ENCODE measurements around the gene PGBD5.
A peak's percentile ranks its signal among the peaks of the same experiment; 100 is the strongest.

PGBD5 gene

GRCh38 chr1:230321741-230322420, 104.3 kb downstream of the PGBD5 start:
- no peak for ATAC-seq
- DNase-seq = no peak

GRCh38 chr1:230321341-230321740, 104.8 kb downstream of the PGBD5 start:
- ATAC-seq (no peak), DNase-seq (no peak)

GRCh38 chr1:230320804-230321203, 105.3 kb downstream of the PGBD5 start:
- no peak for ATAC-seq
- DNase-seq = no peak

GRCh38 chr1:230319014-230319747, 107.0 kb downstream of the PGBD5 start:
- DNase-seq (no peak), ATAC-seq (no peak)

- ATAC-seq (peak; percentile 19), DNase-seq (no peak)
These were observed 108.0 kb downstream of the PGBD5 start for GRCh38 chr1:230317823-230318819.

GRCh38 chr1:230316864-230317745, 109.0 kb downstream of the PGBD5 start:
- ATAC-seq (no peak), DNase-seq (no peak)

- DNase-seq (no peak), ATAC-seq (no peak)
These were observed 111.0 kb downstream of the PGBD5 start for GRCh38 chr1:230315099-230315498.

GRCh38 chr1:230314142-230314470, 112.0 kb downstream of the PGBD5 start:
- no peak for ATAC-seq

GRCh38 chr1:230313453-230314141, 112.5 kb downstream of the PGBD5 start:
- ATAC-seq (no peak), DNase-seq (no peak)

More at GRCh38 chr1:230314142-230314470, 112.0 kb downstream of the PGBD5 start:
- no peak for DNase-seq

- DNase-seq (no peak), ATAC-seq (no peak)
These were observed 113.5 kb downstream of the PGBD5 start for GRCh38 chr1:230312676-230313075.

GRCh38 chr1:230310381-230311163, 115.6 kb downstream of the PGBD5 start:
- DNase-seq = peak; percentile 72
- peak; percentile 38 for ATAC-seq

GRCh38 chr1:230309646-230310177, 116.4 kb downstream of the PGBD5 start:
- DNase-seq (no peak), ATAC-seq (no peak)

- ATAC-seq (no peak), DNase-seq (no peak)
These were observed 117.3 kb downstream of the PGBD5 start for GRCh38 chr1:230308821-230309220.

- DNase-seq (no peak), ATAC-seq (no peak)
These were observed 118.1 kb downstream of the PGBD5 start for GRCh38 chr1:230308039-230308438.

GRCh38 chr1:230307213-230307612, 118.9 kb downstream of the PGBD5 start:
- DNase-seq = no peak

GRCh38 chr1:230306169-230306568, 120.0 kb downstream of the PGBD5 start:
- peak; percentile 42 for DNase-seq
- ATAC-seq = peak; percentile 78

More at GRCh38 chr1:230307213-230307612, 118.9 kb downstream of the PGBD5 start:
- no peak for ATAC-seq

GRCh38 chr1:230303822-230304221, 122.3 kb downstream of the PGBD5 start:
- DNase-seq (no peak), ATAC-seq (peak; percentile 71)

- no peak for ATAC-seq
- no peak for DNase-seq
These were observed 123.1 kb downstream of the PGBD5 start for GRCh38 chr1:230303069-230303468.

GRCh38 chr1:230301822-230302221, 124.3 kb downstream of the PGBD5 start:
- DNase-seq (no peak), ATAC-seq (no peak)

- ATAC-seq = no peak
- no peak for DNase-seq
These were observed 124.8 kb downstream of the PGBD5 start for GRCh38 chr1:230301322-230301721.
